WTC11 (cell line): ENCODE results near the gene KRR1. TPM values are rescaled to one million over a fixed set of nuclear protein-coding genes. Genes with fewer than 3 reads are reported as not detected.

Source experiments
- ATAC-seq: fragments of 200-7000 bp; cut with Tn5 transposase; 2 replicates; pipeline ENCODE4 v1.10.0; 2021; ENCODE audit warnings: mild to moderate bottlenecking, moderate library complexity
- CTCF ChIA-PET: fragments of 300-600 bp; sonication (Branson Sonifier 250); formaldehyde crosslinking; loops from one replicate; lab custom pipeline; 2021; ENCODE audit warnings: antibody characterized with exemption; lab: Charles Lee
- POLR2A ChIA-PET: fragments of 350-600 bp; sonication (Branson Sonifier 250); formaldehyde crosslinking; loops from one replicate; lab custom pipeline; 2021; ENCODE audit warnings: antibody characterized with exemption; lab: Charles Lee
- DNase-seq: peaks from one replicate; pipeline ENCODE4 v3.0.0; 2021; ENCODE audit warnings: low spot score
- H3K27ac Mint-ChIP-seq: 2 replicates; pipeline ENCODE4 v1.8.0; 2021; ENCODE audit warnings: mixed read lengths
- H3K27me3 Mint-ChIP-seq: 2 replicates; pipeline ENCODE4 v1.8.0; 2021; ENCODE audit warnings: low read depth, mild to moderate bottlenecking, moderate library complexity, mixed read lengths
- H3K36me3 Mint-ChIP-seq: 2 replicates; pipeline ENCODE4 v1.8.0; 2021; ENCODE audit warnings: mixed read lengths
- H3K4me1 Mint-ChIP-seq: 2 replicates; pipeline ENCODE4 v1.8.0; 2022; ENCODE audit warnings: mixed read lengths
- H3K4me3 Mint-ChIP-seq: 2 replicates; pipeline ENCODE4 v1.8.0; 2021; ENCODE audit warnings: mild to moderate bottlenecking, moderate library complexity, mixed read lengths
- H3K9me3 Mint-ChIP-seq: 2 replicates; pipeline ENCODE4 v1.8.0; 2021; ENCODE audit warnings: mixed read lengths
- ATF2 ChIP-seq: sonication (generic); formaldehyde crosslinking; IDR thresholded peaks from 2 replicates; pipeline ENCODE4 v1.8.1; 2022; ENCODE audit warnings: low read depth, missing genetic modification reagents, borderline replicate concordance
- CBFB ChIP-seq: sonication (generic); formaldehyde crosslinking; IDR thresholded peaks from 2 replicates; pipeline ENCODE4 v1.8.1; 2022; ENCODE audit warnings: mild to moderate bottlenecking, low read depth, missing genetic modification reagents
- CTCF ChIP-seq: fragments of 200-600 bp; IDR thresholded peaks from 2 replicates; pipeline ENCODE4 v1.8.0; 2022; ENCODE audit warnings: antibody characterized with exemption
- EMX1 ChIP-seq: fragments of 250-450 bp; sonication (Bioruptor Pico); IDR thresholded peaks from 2 replicates; pipeline ENCODE4 v1.8.0; 2021; ENCODE audit warnings: mild to moderate bottlenecking
- ESRRA ChIP-seq: sonication (generic); formaldehyde crosslinking; IDR thresholded peaks from 2 replicates; pipeline ENCODE4 v1.8.1; 2022; ENCODE audit warnings: mild to moderate bottlenecking, missing genetic modification reagents, borderline replicate concordance
- FOXK1 ChIP-seq: sonication (generic); formaldehyde crosslinking; IDR thresholded peaks from 2 replicates; pipeline ENCODE4 v1.8.0; 2022; ENCODE audit warnings: mild to moderate bottlenecking, moderate library complexity, missing genetic modification reagents
- FOXP1 ChIP-seq: sonication (generic); formaldehyde crosslinking; IDR thresholded peaks from 2 replicates; pipeline ENCODE4 v1.8.0; 2022; ENCODE audit warnings: missing genetic modification reagents, mild to moderate bottlenecking, moderate library complexity, borderline replicate concordance
- GTF2I ChIP-seq: fragments of 250-450 bp; sonication (Bioruptor Pico); conservative IDR thresholded peaks from 2 replicates; pipeline ENCODE4 v1.4.0; 2021; ENCODE audit warnings: mild to moderate bottlenecking
- IRF2 ChIP-seq: sonication (generic); formaldehyde crosslinking; IDR thresholded peaks from 2 replicates; pipeline ENCODE4 v1.8.0; 2022; ENCODE audit warnings: low read depth, missing genetic modification reagents, borderline replicate concordance
- OVOL2 ChIP-seq: fragments of 250-450 bp; sonication (Bioruptor Pico); IDR thresholded peaks from 2 replicates; pipeline ENCODE4 v1.9.0; 2021; ENCODE audit warnings: mild to moderate bottlenecking, borderline replicate concordance
- SOX15 ChIP-seq: fragments of 250-450 bp; sonication (Bioruptor Pico); IDR thresholded peaks from 2 replicates; pipeline ENCODE4 v1.9.0; 2021; ENCODE audit warnings: mild to moderate bottlenecking
- SP1 ChIP-seq: sonication (generic); formaldehyde crosslinking; conservative IDR thresholded peaks from 2 replicates; pipeline ENCODE4 v1.8.1; 2022; ENCODE audit warnings: missing genetic modification reagents
- STAT6 ChIP-seq: sonication (generic); formaldehyde crosslinking; conservative IDR thresholded peaks from 2 replicates; pipeline ENCODE4 v1.8.1; 2023; ENCODE audit warnings: mild to moderate bottlenecking, low read depth, missing genetic modification reagents, moderate library complexity
- TEAD1 ChIP-seq: sonication (generic); formaldehyde crosslinking; IDR thresholded peaks from 2 replicates; pipeline ENCODE4 v1.8.0; 2022; ENCODE audit warnings: mild to moderate bottlenecking, missing genetic modification reagents
- ZBTB21 ChIP-seq: sonication (generic); formaldehyde crosslinking; IDR thresholded peaks from 2 replicates; pipeline ENCODE4 v1.8.1; 2023; ENCODE audit warnings: mild to moderate bottlenecking, missing genetic modification reagents, borderline replicate concordance
- ZNF138 ChIP-seq: sonication (generic); formaldehyde crosslinking; conservative IDR thresholded peaks from 2 replicates; pipeline ENCODE4 v1.8.1; 2022; ENCODE audit warnings: mild to moderate bottlenecking, moderate library complexity, missing genetic modification reagents
- ZNF317 ChIP-seq: sonication (generic); formaldehyde crosslinking; IDR thresholded peaks from 2 replicates; pipeline ENCODE4 v1.8.1; 2023; ENCODE audit warnings: low read depth, mild to moderate bottlenecking, moderate library complexity, missing genetic modification reagents, borderline replicate concordance
- ZNF416 ChIP-seq: fragments of 250-450 bp; sonication (Bioruptor Pico); IDR thresholded peaks from 2 replicates; pipeline ENCODE4 v1.9.0; 2021; ENCODE audit warnings: mild to moderate bottlenecking, inconsistent platforms
- ZNF425 ChIP-seq: fragments of 250-450 bp; sonication (Bioruptor Pico); conservative IDR thresholded peaks from 2 replicates; pipeline ENCODE4 v1.9.0; 2021; ENCODE audit warnings: mild to moderate bottlenecking
- total RNA-seq: library from RNA; stranded (reverse); gene quantifications from 3 replicates; pipeline ENCODE4 v1.2.3, GENCODE V29; 2021

The KRR1 gene
- total RNA-seq, 1 experiment from 2014 or later: 59.6 TPM

DNA sequence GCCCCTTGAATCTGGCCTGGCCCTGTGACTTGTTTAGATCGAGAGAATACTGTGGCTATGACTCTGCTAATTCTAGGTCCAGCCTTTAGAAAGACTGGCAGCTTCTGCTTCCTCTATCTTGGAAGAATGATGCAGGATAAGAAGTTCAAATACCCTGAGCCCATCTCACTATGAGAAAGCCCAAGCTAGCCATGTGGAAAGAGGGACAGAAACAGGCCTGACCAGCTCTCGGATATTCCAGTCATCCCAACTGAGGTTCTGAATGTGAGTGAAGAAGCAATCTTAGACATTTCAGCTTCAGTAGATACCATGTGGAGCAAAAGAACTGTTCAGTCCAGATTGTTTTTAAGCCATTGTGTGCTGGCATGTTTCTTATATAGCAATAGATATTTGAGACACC is 17.3 kb upstream of the KRR1 start:
- DNase-seq: no peak
- Mint-ChIP-seq H3K27me3 (no peaks in the 10 kb centered on the region), H3K4me3 (no peak overlapping the region), H3K4me1 (peaks cover 4% of the 10 kb centered on the region), H3K36me3 (no peaks in the 10 kb centered on the region), H3K9me3 (peaks cover 3% of the 10 kb centered on the region; the same call in 1 of the 2 replicates), H3K27ac (no peak overlapping the region)
- POLR2A ChIA-PET: no interaction called here
- CTCF ChIA-PET: interaction anchor here (0.6 to 3.8 kb wide), 5 partner anchors 25 to 509 kb away, joined by 3 to 24 read pairs (median 6); partner anchors contain the start of gene PHLDA1
- ATAC-seq: no peak
- no peak for TF ChIP-seq FOXK1 (CRISPR knock-in tag)

- H3K27me3 Mint-ChIP-seq: no peaks in the 10 kb centered on the region
- peaks cover 5% of the 10 kb centered on the region for H3K9me3 Mint-ChIP-seq
- no peak for DNase-seq
- H3K27ac Mint-ChIP-seq: no peak overlapping the region
- no peak for TF ChIP-seq ZNF416 (CRISPR knock-in tag)
- TF ChIP-seq FOXP1 (CRISPR knock-in tag): no peak
- TF ChIP-seq ZNF317 (CRISPR knock-in tag): no peak
- no peak for TF ChIP-seq ATF2 (CRISPR knock-in tag)
- no peak for TF ChIP-seq TEAD1
- no peak for TF ChIP-seq EMX1 (CRISPR knock-in tag)
- TF ChIP-seq IRF2: no peak
- TF ChIP-seq ZNF425 (CRISPR knock-in tag): no peak
- no peak for TF ChIP-seq GTF2I
- no peak for TF ChIP-seq SP1 (CRISPR knock-in tag)
- no peak for TF ChIP-seq STAT6 (CRISPR knock-in tag)
- TF ChIP-seq ZBTB21 (CRISPR knock-in tag): no peak
- TF ChIP-seq ESRRA (CRISPR knock-in tag): no peak
- TF ChIP-seq SOX15 (CRISPR knock-in tag): no peak
- peaks cover 5% of the 10 kb centered on the region for H3K4me1 Mint-ChIP-seq
- CTCF ChIA-PET: interaction anchor here (0.6 to 3.8 kb wide), 5 partner anchors 26 to 509 kb away, joined by 3 to 24 read pairs (median 6); partner anchors contain the start of gene PHLDA1
- ATAC-seq: no peak
- no peak overlapping the region for H3K4me3 Mint-ChIP-seq
- H3K36me3 Mint-ChIP-seq: no peaks in the 10 kb centered on the region
- POLR2A ChIA-PET: no interaction called here
Observed at GRCh38 chr12:75528272-75528671, 16.9 kb upstream of the KRR1 start.

DNA sequence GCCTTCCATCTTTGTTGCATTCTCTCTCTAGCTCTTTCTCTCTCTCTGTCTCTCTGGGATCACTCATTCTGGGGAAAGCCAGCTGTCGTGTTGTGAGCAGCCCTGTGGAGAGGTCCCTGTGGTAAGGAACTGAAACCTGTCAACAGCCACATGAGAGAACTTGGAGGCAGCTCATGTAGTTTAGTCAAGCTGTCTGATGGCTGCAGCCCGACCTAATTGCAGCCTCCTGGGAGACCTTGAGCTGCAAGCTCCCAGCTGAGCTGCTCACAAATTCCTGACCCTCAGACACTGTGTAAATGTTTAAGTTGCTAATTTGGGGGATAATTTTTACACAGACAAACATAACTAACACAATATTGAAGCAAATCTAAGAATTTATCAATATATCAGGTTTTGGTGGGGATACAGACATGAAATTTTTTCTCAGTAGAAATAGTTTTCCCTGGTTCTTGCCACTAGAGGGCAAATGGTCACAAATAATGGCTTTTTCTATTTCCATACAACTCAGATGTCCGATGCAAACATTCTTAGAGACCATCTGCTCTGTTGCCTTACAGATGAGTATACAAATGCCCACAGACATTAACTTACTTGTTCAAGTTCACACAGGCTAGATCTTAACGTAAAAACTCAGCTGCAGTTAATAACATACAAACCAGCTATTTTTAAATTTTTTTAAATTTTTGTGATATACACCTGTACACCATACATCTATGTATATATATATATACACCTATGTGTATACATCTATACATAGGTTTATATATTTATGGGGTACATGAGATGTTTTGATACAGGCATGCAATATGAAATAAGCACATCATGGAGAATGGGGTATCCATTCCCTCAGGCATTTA is 15.5 kb upstream of the KRR1 start:
- ATAC-seq (peak; percentile 67), DNase-seq (peak; percentile 13)
- H3K4me3 Mint-ChIP-seq: no peak overlapping the region
- no peaks in the 10 kb centered on the region; the same call in 1 of the 2 replicates for H3K27me3 Mint-ChIP-seq
- H3K27ac Mint-ChIP-seq: peak overlapping the region; percentile 76
- TF ChIP-seq ZNF138 (CRISPR knock-in tag): no peak
- TF ChIP-seq CTCF: peak; percentile 57
- TF ChIP-seq STAT6 (CRISPR knock-in tag): no peak
- no peak for TF ChIP-seq TEAD1
- no peak for TF ChIP-seq CBFB (CRISPR knock-in tag)
- no peak for TF ChIP-seq OVOL2 (CRISPR knock-in tag)
- H3K4me1 Mint-ChIP-seq: peaks cover 14% of the 10 kb centered on the region
- peaks cover 16% of the 10 kb centered on the region for H3K9me3 Mint-ChIP-seq
- no peaks in the 10 kb centered on the region; the same call in 1 of the 2 replicates for H3K36me3 Mint-ChIP-seq
- ChIA-PET POLR2A (interaction anchor here (1.1 kb wide), 1 partner anchor 505 kb away, joined by 4 read pairs; the partner anchor contains the start of gene PHLDA1), CTCF (interaction anchor here (0.6 to 3.8 kb wide), 14 partner anchors 9 to 881 kb away, joined by 3 to 24 read pairs (median 3); partner anchors contain the start of genes BBS10, KRR1 and PHLDA1)
